Measurements from ENCODE around the gene C1orf167. TPM values are rescaled to one million over a fixed set of nuclear protein-coding genes. Genes with fewer than 3 reads are reported as not detected.

The C1orf167 gene
- total and polyA plus RNA-seq, 2 experiments from 2014 or later, result 1.7 to 2.2 TPM

GRCh38 chr1:11749203-11749689 lies 12.7 kb upstream of the C1orf167 start (continued):
- no peak for TF ChIP-seq NANOG (IDR thresholded peaks at IDR 0.05; ENCODE audit: borderline replicate concordance)
- no peak for TF ChIP-seq ETS1 (IDR thresholded peaks at IDR 0.05)
- no peak for TF ChIP-seq POLR2AphosphoS5 (IDR thresholded peaks at IDR 0.05; ENCODE audit: low read depth)
- no peak for TF ChIP-seq EZH2phosphoT487 (IDR thresholded peaks at IDR 0.05; ENCODE audit: unreplicated experiment)
- TF ChIP-seq JUNB (IDR thresholded peaks at IDR 0.05; ENCODE audit: unreplicated experiment), result no peak
- no peak for TF ChIP-seq EZH2 (IDR thresholded peaks at IDR 0.05; ENCODE audit: low read depth, unreplicated experiment)
- no peak for TF ChIP-seq REST (IDR thresholded peaks at IDR 0.05; ENCODE audit: unreplicated experiment)

- Histone ChIP-seq H3K9me2 (ENCODE audit: insufficient read depth) (no peaks in the 10 kb centered on the region), H2AFZ (no peak overlapping the region), H3K79me2 (replicated peaks; ENCODE audit: insufficient read depth) (no peaks in the 10 kb centered on the region), H3K27ac (ENCODE audit: low read depth) (no peak overlapping the region), H3K36me3 (ENCODE audit: insufficient read depth) (no peaks in the 10 kb centered on the region; the same call in 1 of the 2 replicates), H4K20me1 (replicated peaks; ENCODE audit: insufficient read depth) (no peaks in the 10 kb centered on the region), H3K27me3 (ENCODE audit: insufficient read depth) (no peaks in the 10 kb centered on the region), H3F3A (replicated peaks; ENCODE audit: low read depth) (peaks cover 7% of the 10 kb centered on the region; the same call in 1 of the 2 replicates), H3K4me2 (no peak overlapping the region), H3K4me3 (no peak overlapping the region), H3K4me1 (ENCODE audit: insufficient read depth) (no peaks in the 10 kb centered on the region; the same call in 1 of the 2 replicates)
- peaks cover 25% of the 10 kb centered on the region for H3K36me3 Mint-ChIP-seq (ENCODE audit: low read depth)
- H3K4me1 Mint-ChIP-seq, result peaks cover 25% of the 10 kb centered on the region
- peaks cover 17% of the 10 kb centered on the region for H3K27me3 Mint-ChIP-seq (ENCODE audit: insufficient read depth, low read depth, poor library complexity)
- DNase-seq (ENCODE audit: low spot score), result no peak
- no peak for ATAC-seq
- H3K27ac Mint-ChIP-seq, result no peak overlapping the region
- no peak overlapping the region for H3K4me3 Mint-ChIP-seq
- no peaks in the 10 kb centered on the region for H3K9me3 Mint-ChIP-seq
- TF ChIP-seq ZNF331 (CRISPR knock-in tag; IDR thresholded peaks at IDR 0.05; ENCODE audit: low read depth) (no peak), JUNB (IDR thresholded peaks at IDR 0.05; ENCODE audit: unreplicated experiment) (no peak), EZH2phosphoT487 (IDR thresholded peaks at IDR 0.05; ENCODE audit: unreplicated experiment) (no peak)
Measured at GRCh38 chr1:11749996-11750395, 12.0 kb upstream of the C1orf167 start.

GRCh38 chr1:11751087-11751486 lies 10.9 kb upstream of the C1orf167 start:
- H4K20me1 ChIP-seq (replicated peaks; ENCODE audit: insufficient read depth), result no peaks in the 10 kb centered on the region
- H3K27me3 Mint-ChIP-seq (ENCODE audit: insufficient read depth, low read depth, poor library complexity), result peaks cover 21% of the 10 kb centered on the region
- H3K36me3 ChIP-seq (ENCODE audit: insufficient read depth), result no peaks in the 10 kb centered on the region; the same call in 1 of the 2 replicates
- peaks cover 3% of the 10 kb centered on the region; the same call in 2 of the 3 replicates for H3K9me3 Mint-ChIP-seq
- H3K4me2 ChIP-seq, result no peak overlapping the region
- H3K4me1 Mint-ChIP-seq, result peaks cover 25% of the 10 kb centered on the region
- H3K9me2 ChIP-seq (ENCODE audit: insufficient read depth), result no peaks in the 10 kb centered on the region
- H3K27ac ChIP-seq (ENCODE audit: low read depth), result no peak overlapping the region
- H3K36me3 Mint-ChIP-seq (ENCODE audit: low read depth), result peaks cover 20% of the 10 kb centered on the region
- no peak for ATAC-seq
- DNase-seq (ENCODE audit: low spot score), result no peak
- no peaks in the 10 kb centered on the region; the same call in 1 of the 2 replicates for H3K4me1 ChIP-seq (ENCODE audit: insufficient read depth)
- H3K79me2 ChIP-seq (replicated peaks; ENCODE audit: insufficient read depth), result no peaks in the 10 kb centered on the region
- no peaks in the 10 kb centered on the region for H3K27me3 ChIP-seq (ENCODE audit: insufficient read depth)
- H3K27ac Mint-ChIP-seq, result no peak overlapping the region
- H2AFZ ChIP-seq, result no peak overlapping the region
- no peak overlapping the region for H3K4me3 Mint-ChIP-seq
- H3F3A ChIP-seq (replicated peaks; ENCODE audit: low read depth), result peaks cover 7% of the 10 kb centered on the region; the same call in 1 of the 2 replicates
- no peak overlapping the region for H3K4me3 ChIP-seq
- TF ChIP-seq ZNF114 (CRISPR knock-in tag; IDR thresholded peaks at IDR 0.05), result no peak
- TF ChIP-seq NANOG (IDR thresholded peaks at IDR 0.05; ENCODE audit: borderline replicate concordance), result no peak
- TF ChIP-seq EZH2 (IDR thresholded peaks at IDR 0.05; ENCODE audit: low read depth, unreplicated experiment), result no peak
- no peak for TF ChIP-seq CREB1 (CRISPR knock-in tag; IDR thresholded peaks at IDR 0.05; ENCODE audit: low read depth)
- TF ChIP-seq REST (IDR thresholded peaks at IDR 0.05; ENCODE audit: unreplicated experiment), result no peak
- TF ChIP-seq ETS1 (IDR thresholded peaks at IDR 0.05), result no peak
